Tibial nerve (tissue), 4 donors: ENCODE data around the gene SLC48A1. TPM values are rescaled to one million over a fixed set of nuclear protein-coding genes. Genes with fewer than 3 reads are reported as not detected.
A peak's percentile ranks its signal among the peaks of the same experiment; 100 is the strongest.

ENCODE experiments used
- DNase-seq, 2 donors: peaks; one replicate each; pipeline ENCODE4 v3.0.0-alpha.2; 2019; ENCODE audit warnings: low spot score in 2 of 2
- H3K27ac ChIP-seq, 4 donors: fragments of 200-600 bp; sonication (generic) in 3 of 4; one replicate each; pipeline ENCODE4 v1.5.1; 2017 to 2019; ENCODE audit warnings: mild to moderate bottlenecking in 1 of 4
- H3K27me3 ChIP-seq, 2 donors: fragments of 200-600 bp; sonication (generic) in 1 of 2; one replicate each; pipeline versions ENCODE4 v1.5.1 to v1.6.0; 2017 to 2019
- H3K36me3 ChIP-seq, 3 donors: fragments of 200-600 bp; sonication (generic); one replicate each; pipeline ENCODE4 v1.5.1; 2018 to 2019
- H3K4me1 ChIP-seq, 4 donors: fragments of 200-600 bp; sonication (generic) in 3 of 4; one replicate each; pipeline ENCODE4 v1.5.1; 2017 to 2019
- H3K4me3 ChIP-seq, 4 donors: fragments of 200-600 bp; sonication (generic) in 3 of 4; one replicate each; pipeline ENCODE4 v1.5.1; 2017 to 2019; ENCODE audit warnings: mild to moderate bottlenecking in 1 of 4, moderate library complexity in 1 of 4
- H3K9me3 ChIP-seq, 4 donors: fragments of 200-600 bp; sonication (generic) in 3 of 4; one replicate each; pipeline ENCODE4 v1.5.1; 2017 to 2019
- CTCF ChIP-seq, 5 experiments: fragments of 200-600 bp in 3 of 5; fragments of 450-650 bp in 2 of 5; sonication (generic) in 3 of 5; IDR thresholded peaks; one replicate each; pipeline ENCODE4 v1.5.1; 2016 to 2019; ENCODE audit warnings: antibody characterized with exemption in 5 of 5, mild to moderate bottlenecking in 3 of 5, moderate library complexity in 2 of 5
- EP300 ChIP-seq, 2 donors: sonication (generic); formaldehyde crosslinking; IDR thresholded peaks; one replicate each; pipeline ENCODE4 v1.6.1; 2017; ENCODE audit warnings: antibody characterized with exemption in 2 of 2, mild to moderate bottlenecking in 1 of 2
- POLR2A ChIP-seq, 2 donors: fragments of 450-650 bp; IDR thresholded peaks; one replicate each; pipeline ENCODE4 v1.6.1; 2017; ENCODE audit warnings: antibody characterized with exemption in 2 of 2, mild to moderate bottlenecking in 2 of 2, moderate library complexity in 2 of 2
- WGBS, 2 donors: methylation state at CpG; one replicate each; pipeline ENCODE4 v1.1.5; 2018; 5-methylcytosine and 5-hydroxymethylcytosine counted together
- total RNA-seq, 4 donors: library from RNA; depleted of rRNA; stranded (reverse); fragments of >200 nt; gene quantifications; one replicate each; pipeline ENCODE4 v1.1.0, GENCODE V29; 2016

The SLC48A1 gene
- total RNA-seq, 4 donors from 2014 or later: 24.6 to 37.9 (median 33.8) TPM

GRCh38 chr12:47821346-47821706, 48.3 kb downstream of the SLC48A1 start:
- Histone ChIP-seq H3K27ac (peak overlapping the region; percentile 96 to 99 (median 97)), H3K9me3 (no peaks in the 10 kb centered on the region), H3K4me1 (peaks cover 5 to 82% (median 73%) of the 10 kb centered on the region in 4 donors), H3K4me3 (peak overlapping the region in 2 of 4 donors; percentile 78 to 81), H3K27me3 (no peaks in the 10 kb centered on the region), H3K36me3 (no peaks in the 10 kb centered on the region)
- no peak for TF ChIP-seq EP300 (IDR thresholded peaks at IDR 0.05)
- TF ChIP-seq POLR2A (IDR thresholded peaks at IDR 0.05): no peak
- 61 to 64% methylated on average over 4 of the region's 4 CpGs for WGBS, 2 donors
- DNase-seq: no peak

- Histone ChIP-seq H3K4me3 (no peak overlapping the region), H3K36me3 (no peaks in the 10 kb centered on the region), H3K4me1 (peaks cover 5 to 82% (median 63%) of the 10 kb centered on the region in 4 donors), H3K27me3 (no peaks in the 10 kb centered on the region), H3K27ac (peak overlapping the region; percentile 96 to 99 (median 97)), H3K9me3 (no peaks in the 10 kb centered on the region)
- no peak for DNase-seq
- no peak for TF ChIP-seq CTCF (IDR thresholded peaks at IDR 0.05)
- WGBS, 2 donors: 59 to 68% methylated on average over 2 of the region's 2 CpGs
Observed at GRCh38 chr12:47822401-47822800, 49.4 kb downstream of the SLC48A1 start.

GRCh38 chr12:47822863-47823262, 49.8 kb downstream of the SLC48A1 start:
- WGBS, 2 donors: 52 to 63% methylated on average over 3 of the region's 3 CpGs
- no peaks in the 10 kb centered on the region for H3K9me3 ChIP-seq
- no peaks in the 10 kb centered on the region for H3K36me3 ChIP-seq
- TF ChIP-seq EP300 (IDR thresholded peaks at IDR 0.05) (no peak), POLR2A (IDR thresholded peaks at IDR 0.05) (no peak), CTCF (IDR thresholded peaks at IDR 0.05) (no peak)
- DNase-seq: no peak
- H3K4me1 ChIP-seq: peaks cover 5 to 82% (median 63%) of the 10 kb centered on the region in 4 donors
- H3K27ac ChIP-seq: peak overlapping the region; percentile 96 to 99 (median 97)
- no peaks in the 10 kb centered on the region for H3K27me3 ChIP-seq
- H3K4me3 ChIP-seq: no peak overlapping the region

- 88 to 89% methylated on average over 5 of the region's 5 CpGs for WGBS, 2 donors
- Histone ChIP-seq H3K27me3 (no peaks in the 10 kb centered on the region), H3K27ac (peak overlapping the region; percentile 66 to 99 (median 97)), H3K9me3 (no peaks in the 10 kb centered on the region), H3K4me3 (no peak overlapping the region), H3K4me1 (peaks cover 5 to 82% (median 63%) of the 10 kb centered on the region in 4 donors), H3K36me3 (no peaks in the 10 kb centered on the region)
- no peak for DNase-seq
- TF ChIP-seq EP300 (IDR thresholded peaks at IDR 0.05) (no peak), CTCF (IDR thresholded peaks at IDR 0.05) (no peak), POLR2A (IDR thresholded peaks at IDR 0.05) (no peak)
Observed at GRCh38 chr12:47823422-47824086, 50.5 kb downstream of the SLC48A1 start.

GRCh38 chr12:47824198-47824597, 51.2 kb downstream of the SLC48A1 start:
- no peak for TF ChIP-seq CTCF (IDR thresholded peaks at IDR 0.05)
- TF ChIP-seq POLR2A (IDR thresholded peaks at IDR 0.05): no peak
- TF ChIP-seq EP300 (IDR thresholded peaks at IDR 0.05): no peak
- no peak for DNase-seq
- Histone ChIP-seq H3K36me3 (no peaks in the 10 kb centered on the region), H3K4me3 (no peak overlapping the region), H3K27ac (peak overlapping the region; percentile 66 to 99 (median 97)), H3K9me3 (no peaks in the 10 kb centered on the region), H3K27me3 (no peaks in the 10 kb centered on the region), H3K4me1 (peaks cover 5 to 86% (median 67%) of the 10 kb centered on the region in 4 donors)
- WGBS, 2 donors: 58 to 90% methylated on average over 2 of the region's 2 CpGs
